Activated CD8-positive, alpha-beta T cell treated with anti-CD3 and anti-CD28 coated beads, Interleukin-2, amount 10 ng/mL, durations not matched to agents 7 days and 5 days (primary cell): ENCODE data around the gene GALR2. TPM values are rescaled to one million over a fixed set of nuclear protein-coding genes. Genes with fewer than 3 reads are reported as not detected.

ENCODE experiments used
- ATAC-seq: fragments of 150-1000 bp; cut with Tn5 transposase; one replicate; pipeline ENCODE4 v1.10.0; 2021; ENCODE audit warnings: moderate library complexity
- CTCF ChIA-PET: fragments of 350-600 bp; sonication (Branson Sonifier 250); formaldehyde crosslinking; loops from one replicate; lab custom pipeline; 2021; ENCODE audit warnings: antibody characterized with exemption; lab: Charles Lee
- POLR2A ChIA-PET: fragments of 350-600 bp; sonication (Branson Sonifier 250); formaldehyde crosslinking; loops from one replicate; lab custom pipeline; 2021; ENCODE audit warnings: antibody characterized with exemption; lab: Charles Lee
- DNase-seq: peaks from one replicate; pipeline ENCODE4 v3.0.0-alpha.2; 2020
- H3K27ac Mint-ChIP-seq: one replicate; pipeline ENCODE4 v1.8.0; 2021; ENCODE audit warnings: mild to moderate bottlenecking, mixed read lengths
- H3K27me3 Mint-ChIP-seq: one replicate; pipeline ENCODE4 v1.8.0; 2021; ENCODE audit warnings: low read depth, mixed read lengths
- H3K36me3 Mint-ChIP-seq: one replicate; pipeline ENCODE4 v1.8.0; 2021; ENCODE audit warnings: low read depth, mixed read lengths
- H3K4me1 Mint-ChIP-seq: one replicate; pipeline ENCODE4 v1.8.0; 2021; ENCODE audit warnings: low read depth, mixed read lengths
- H3K4me3 Mint-ChIP-seq: one replicate; pipeline ENCODE4 v1.8.0; 2021; ENCODE audit warnings: mild to moderate bottlenecking, mixed read lengths
- H3K9me3 Mint-ChIP-seq: one replicate; pipeline ENCODE4 v1.8.0; 2022; ENCODE audit warnings: mixed read lengths; ENCODE audit not compliant: insufficient read depth
- total RNA-seq, 2 experiments: library from RNA; stranded (reverse); gene quantifications; one replicate each; pipeline ENCODE4 v1.2.3, GENCODE V29; 2021

The GALR2 gene
- total RNA-seq, 2 experiments from 2014 or later: 0.18 TPM; not detected in 1

DNA sequence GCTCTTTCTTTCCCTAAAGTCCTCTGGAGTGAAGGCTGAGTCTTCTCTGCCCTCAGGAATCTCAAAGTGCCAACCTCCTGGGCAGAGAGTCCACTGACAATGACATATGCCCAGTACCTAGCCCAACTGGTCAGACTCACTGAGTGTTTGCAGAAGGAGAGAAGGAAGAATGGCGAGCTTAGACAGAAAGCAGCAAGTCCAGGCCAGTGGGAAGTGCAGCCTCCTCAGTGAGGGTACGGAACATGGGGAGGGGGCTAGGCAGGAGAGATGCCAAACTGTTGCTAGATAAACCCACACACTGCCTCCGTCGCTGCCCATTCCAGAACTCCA is 28.3 kb downstream of the GALR2 start:
- ChIA-PET POLR2A (interaction anchor here (0.8 to 2.9 kb wide), 14 partner anchors 10 to 207 kb away, joined by 3 to 18 read pairs (median 4); partner anchors contain the start of genes UBALD2 and ZACN), CTCF (interaction anchor here (0.9 to 2.5 kb wide), 9 partner anchors 9 to 196 kb away, joined by 3 to 17 read pairs (median 6); partner anchors contain the start of gene CDK3)
- H3K36me3 Mint-ChIP-seq: peaks cover 29% of the 10 kb centered on the region
- ATAC-seq (no peak), DNase-seq (no peak)
- peak overlapping the region; percentile 98 for H3K27ac Mint-ChIP-seq
- H3K4me3 Mint-ChIP-seq: peak overlapping the region; percentile 97
- peaks cover 30% of the 10 kb centered on the region for H3K4me1 Mint-ChIP-seq
- H3K9me3 Mint-ChIP-seq: no peaks in the 10 kb centered on the region
- no peaks in the 10 kb centered on the region for H3K27me3 Mint-ChIP-seq

GRCh38 chr17:76103274-76104139 is 28.9 kb downstream of the GALR2 start, which contains the start of gene EXOC7:
TSS of gene EXOC7 (minus strand) at chr17:76103787. CDS start at chr17:76103692, 95 bp downstream.
- no peaks in the 10 kb centered on the region for H3K27me3 Mint-ChIP-seq
- ChIA-PET POLR2A (interaction anchor here (0.9 to 2.9 kb wide), 18 partner anchors 10 to 208 kb away, joined by 3 to 18 read pairs (median 4); partner anchors contain the start of genes UBALD2 and ZACN), CTCF (interaction anchor here (0.5 to 2.5 kb wide), 13 partner anchors 8 to 196 kb away, joined by 3 to 17 read pairs (median 4); partner anchors contain the start of gene CDK3)
- peak within 1 kb of the TSS; percentile 97 for H3K4me3 Mint-ChIP-seq
- ATAC-seq: peak; percentile 90
- peaks cover 28% of the 10 kb centered on the region for H3K36me3 Mint-ChIP-seq
- no peaks in the 10 kb centered on the region for H3K9me3 Mint-ChIP-seq
- peaks cover 30% of the 10 kb centered on the region for H3K4me1 Mint-ChIP-seq
- H3K27ac Mint-ChIP-seq: peak within 1 kb of the TSS; percentile 98
- peak; percentile 94 for DNase-seq

- H3K4me1 Mint-ChIP-seq: peaks cover 30% of the 10 kb centered on the region
- DNase-seq (no peak), ATAC-seq (no peak)
- H3K27me3 Mint-ChIP-seq: no peaks in the 10 kb centered on the region
- peak overlapping the region; percentile 97 for H3K4me3 Mint-ChIP-seq
- CTCF ChIA-PET: interaction anchor here (0.5 to 2.5 kb wide), 11 partner anchors 9 to 195 kb away, joined by 3 to 17 read pairs (median 5); partner anchors contain the start of gene CDK3
- POLR2A ChIA-PET: interaction anchor here (0.7 to 2.9 kb wide), 15 partner anchors 9 to 170 kb away, joined by 3 to 18 read pairs (median 4); partner anchors contain the start of gene ZACN
- no peaks in the 10 kb centered on the region for H3K9me3 Mint-ChIP-seq
- H3K36me3 Mint-ChIP-seq: peaks cover 22% of the 10 kb centered on the region
- H3K27ac Mint-ChIP-seq: peak overlapping the region; percentile 98
Observed at GRCh38 chr17:76104140-76104895, 29.7 kb downstream of the GALR2 start.

DNA sequence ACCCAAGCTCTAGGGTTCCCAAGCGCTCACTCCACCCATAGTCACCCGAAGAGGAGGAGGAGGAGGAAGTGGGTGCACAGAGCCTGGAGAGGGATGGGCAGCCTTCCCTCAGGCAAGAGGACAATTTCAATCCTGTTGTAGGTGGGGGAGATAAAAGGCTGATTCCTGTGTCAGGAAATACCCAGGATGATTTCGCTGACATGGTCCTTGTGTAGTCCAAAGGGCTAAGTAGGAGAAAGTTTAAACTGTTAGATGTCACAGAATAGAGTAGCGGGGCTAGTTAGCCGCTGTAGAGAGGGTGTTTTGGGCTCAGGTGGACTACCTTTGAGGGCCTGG is 30.3 kb downstream of the GALR2 start:
- Mint-ChIP-seq H3K9me3 (no peaks in the 10 kb centered on the region), H3K27me3 (no peaks in the 10 kb centered on the region), H3K27ac (peak overlapping the region; percentile 52), H3K36me3 (peaks cover 17% of the 10 kb centered on the region), H3K4me3 (peak overlapping the region; percentile 97), H3K4me1 (peaks cover 29% of the 10 kb centered on the region)
- ChIA-PET CTCF (interaction anchor here (1.1 to 2.5 kb wide), 5 partner anchors 9 to 194 kb away, joined by 3 to 17 read pairs (median 3); no protein-coding TSS in a partner anchor), POLR2A (interaction anchor here (0.7 to 2.9 kb wide), 4 partner anchors 9 to 167 kb away, joined by 3 to 18 read pairs (median 4); no protein-coding TSS in a partner anchor)
- DNase-seq: no peak
- ATAC-seq: no peak

DNA sequence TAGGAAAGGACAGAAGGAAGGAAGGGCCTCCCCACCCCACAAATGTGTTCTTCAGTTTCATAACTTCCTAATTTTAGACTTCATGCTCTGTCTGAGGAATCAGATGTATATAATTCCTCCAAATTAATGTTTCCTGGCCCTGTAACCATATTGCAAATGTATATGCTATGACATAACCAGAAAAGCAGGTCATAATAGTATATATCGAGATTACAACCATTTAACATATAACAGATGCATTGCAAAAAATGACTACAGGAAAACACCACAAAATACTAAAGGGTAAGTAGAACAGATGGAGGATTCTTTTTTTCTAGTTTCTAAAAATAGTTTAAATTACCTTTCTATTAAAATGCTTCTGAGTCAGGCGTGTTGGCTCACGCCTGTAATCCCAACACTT is 32.1 kb downstream of the GALR2 start:
- POLR2A ChIA-PET: no interaction called here
- DNase-seq (no peak), ATAC-seq (no peak)
- Mint-ChIP-seq H3K9me3 (no peaks in the 10 kb centered on the region), H3K36me3 (peaks cover 6% of the 10 kb centered on the region), H3K27ac (no peak overlapping the region), H3K4me1 (peaks cover 20% of the 10 kb centered on the region), H3K27me3 (no peaks in the 10 kb centered on the region), H3K4me3 (no peak overlapping the region)
- CTCF ChIA-PET: interaction anchor here (0.6 to 2.2 kb wide), 11 partner anchors 8 to 197 kb away, joined by 3 to 12 read pairs (median 5); no protein-coding TSS in a partner anchor

GRCh38 chr17:76107509-76107908 is 32.9 kb downstream of the GALR2 start:
- ATAC-seq (no peak), DNase-seq (no peak)
- ChIA-PET POLR2A (no interaction called here), CTCF (interaction anchor here (0.6 to 2.2 kb wide), 5 partner anchors 11 to 172 kb away, joined by 3 to 12 read pairs (median 3); no protein-coding TSS in a partner anchor)
- H3K4me1 Mint-ChIP-seq: peaks cover 14% of the 10 kb centered on the region
- no peaks in the 10 kb centered on the region for H3K9me3 Mint-ChIP-seq
- no peak overlapping the region for H3K4me3 Mint-ChIP-seq
- H3K36me3 Mint-ChIP-seq: peaks cover 4% of the 10 kb centered on the region
- H3K27ac Mint-ChIP-seq: no peak overlapping the region
- H3K27me3 Mint-ChIP-seq: peaks cover 4% of the 10 kb centered on the region

DNA sequence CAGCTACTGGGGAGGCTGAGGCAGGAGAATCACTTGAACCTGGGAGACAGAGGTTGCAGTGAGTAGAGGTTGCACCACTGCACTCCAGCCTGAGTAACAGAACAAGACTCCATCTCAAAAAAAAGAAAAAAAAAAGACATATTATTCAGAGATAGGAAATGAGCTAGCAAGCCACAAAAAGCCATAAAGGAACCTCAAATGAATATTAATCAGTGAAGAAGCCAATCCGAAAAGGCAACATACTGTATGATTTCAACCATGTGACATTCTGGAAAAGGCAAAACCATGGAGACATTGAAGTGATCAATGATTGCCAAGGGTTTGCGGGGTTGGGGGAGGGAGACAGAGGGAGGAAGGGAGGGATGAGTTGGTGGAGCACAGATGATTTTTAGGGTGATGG is 37.4 kb downstream of the GALR2 start:
- Mint-ChIP-seq H3K9me3 (no peaks in the 10 kb centered on the region), H3K27me3 (peaks cover 4% of the 10 kb centered on the region), H3K36me3 (no peaks in the 10 kb centered on the region), H3K27ac (no peak overlapping the region), H3K4me1 (no peaks in the 10 kb centered on the region), H3K4me3 (no peak overlapping the region)
- DNase-seq (no peak), ATAC-seq (no peak)
- CTCF ChIA-PET: interaction anchor here (1.1 to 2.1 kb wide), 3 partner anchors 9 to 286 kb away, joined by 4 to 7 read pairs (median 4); no protein-coding TSS in a partner anchor
- POLR2A ChIA-PET: interaction anchor here (0.6 kb wide), 1 partner anchor 161 kb away, joined by 3 read pairs; no protein-coding TSS in a partner anchor

DNA sequence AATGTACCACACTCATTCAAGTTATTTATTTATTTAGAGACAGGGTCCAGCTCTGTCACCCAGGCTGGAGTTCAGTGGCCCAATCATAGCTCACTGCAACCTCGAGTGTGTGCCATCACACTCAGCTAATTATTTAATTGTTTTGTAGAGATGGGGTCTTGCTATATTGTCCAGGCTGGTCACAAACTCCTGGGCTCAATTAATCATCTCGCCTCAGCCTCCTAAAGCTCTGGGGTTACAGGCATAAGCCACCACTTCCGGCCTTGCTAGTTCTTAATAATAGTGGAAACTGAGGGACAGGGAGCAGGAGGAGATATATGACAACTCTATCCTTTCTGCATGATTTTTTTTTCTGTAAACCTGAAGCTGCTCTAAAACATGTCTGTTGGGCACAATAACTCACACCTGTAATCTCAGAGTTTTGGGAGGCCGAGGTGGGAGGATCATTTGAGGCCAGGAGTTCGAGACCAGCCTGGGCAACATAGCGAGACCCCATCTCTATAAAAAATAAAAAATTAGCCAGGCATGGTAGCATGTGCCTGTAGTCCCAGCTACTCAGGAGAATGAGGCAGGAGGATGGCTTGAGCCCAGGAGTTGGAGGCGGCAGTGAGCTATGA is 40.7 kb downstream of the GALR2 start:
- no peaks in the 10 kb centered on the region for H3K36me3 Mint-ChIP-seq
- H3K9me3 Mint-ChIP-seq: no peaks in the 10 kb centered on the region
- peaks cover 4% of the 10 kb centered on the region for H3K27me3 Mint-ChIP-seq
- no peak overlapping the region for H3K27ac Mint-ChIP-seq
- DNase-seq: no peak
- CTCF ChIA-PET: interaction anchor here (1.5 to 2.4 kb wide), 4 partner anchors 9 to 271 kb away, joined by 3 to 10 read pairs (median 6); no protein-coding TSS in a partner anchor
- H3K4me1 Mint-ChIP-seq: no peaks in the 10 kb centered on the region
- no peak overlapping the region for H3K4me3 Mint-ChIP-seq
- POLR2A ChIA-PET: interaction anchor here (1.4 kb wide), 1 partner anchor 12 kb away, joined by 4 read pairs; the partner anchor contains the start of gene EXOC7
- ATAC-seq: no peak

GRCh38 chr17:76119409-76120371 is 45.1 kb downstream of the GALR2 start:
- no peak for ATAC-seq

GRCh38 chr17:76120658-76121008 is 46.1 kb downstream of the GALR2 start:
- Mint-ChIP-seq H3K36me3 (no peaks in the 10 kb centered on the region), H3K9me3 (no peaks in the 10 kb centered on the region), H3K27me3 (no peaks in the 10 kb centered on the region), H3K4me3 (no peak overlapping the region), H3K4me1 (peaks cover 33% of the 10 kb centered on the region), H3K27ac (peak overlapping the region; percentile 60)
- POLR2A ChIA-PET: interaction anchor here (1.2 to 12.0 kb wide), 4 partner anchors 72 to 169 kb away, joined by 4 to 163 read pairs (median 14); no protein-coding TSS in a partner anchor
- ATAC-seq: no peak
- CTCF ChIA-PET: interaction anchor here (0.9 to 11.2 kb wide), 19 partner anchors 10 to 178 kb away, joined by 3 to 222 read pairs (median 6); no protein-coding TSS in a partner anchor
- DNase-seq: no peak

More at GRCh38 chr17:76119409-76120371, 45.1 kb downstream of the GALR2 start:
- H3K9me3 Mint-ChIP-seq: no peaks in the 10 kb centered on the region
- H3K4me1 Mint-ChIP-seq: peaks cover 28% of the 10 kb centered on the region
- no peaks in the 10 kb centered on the region for H3K27me3 Mint-ChIP-seq
- CTCF ChIA-PET: interaction anchor here (0.8 to 11.2 kb wide), 13 partner anchors 11 to 180 kb away, joined by 3 to 222 read pairs (median 5); no protein-coding TSS in a partner anchor
- H3K27ac Mint-ChIP-seq: peak overlapping the region; percentile 11
- POLR2A ChIA-PET: interaction anchor here (2.8 to 12.0 kb wide), 2 partner anchors 152 to 159 kb away, joined by 22 to 163 read pairs; no protein-coding TSS in a partner anchor
- H3K4me3 Mint-ChIP-seq: no peak overlapping the region
- DNase-seq: no peak
- H3K36me3 Mint-ChIP-seq: no peaks in the 10 kb centered on the region
